T-helper 17 cell (primary cell): ENCODE data around the gene MAP3K3. TPM values are rescaled to one million over a fixed set of nuclear protein-coding genes. Genes with fewer than 3 reads are reported as not detected.

Source experiments
- ATAC-seq: fragments of 150-1000 bp; cut with Tn5 transposase; 2 replicates; pipeline ENCODE4 v1.10.0; 2021; ENCODE audit warnings: mild to moderate bottlenecking, moderate library complexity
- DNase-seq, 3 donors: peaks; one replicate each; pipeline versions ENCODE4 v3.0.0 to v3.0.0-alpha.2; 2020 to 2021
- H3K9me3 ChIP-seq: one replicate; pipeline ENCODE4 v1.7.0; 2013; ENCODE audit warnings: low read length, mild to moderate bottlenecking; ENCODE audit not compliant: control insufficient read depth, poor library complexity, severe bottlenecking
- H3K27ac Mint-ChIP-seq: one replicate; pipeline ENCODE4 v1.8.0; 2022; ENCODE audit warnings: mild to moderate bottlenecking, moderate library complexity, mixed read lengths
- H3K27me3 Mint-ChIP-seq: one replicate; pipeline ENCODE4 v1.8.0; 2022; ENCODE audit warnings: mixed read lengths
- H3K36me3 Mint-ChIP-seq: one replicate; pipeline ENCODE4 v1.8.0; 2022; ENCODE audit warnings: low read depth, mixed read lengths
- H3K4me1 Mint-ChIP-seq: one replicate; pipeline ENCODE4 v1.8.0; 2022; ENCODE audit warnings: mild to moderate bottlenecking, mixed read lengths
- H3K4me3 Mint-ChIP-seq: one replicate; pipeline ENCODE4 v1.8.0; 2022; ENCODE audit warnings: mild to moderate bottlenecking, moderate library complexity, mixed read lengths
- total RNA-seq, 4 donors: library from RNA in 2 of 4; stranded (reverse) in 2 of 4; gene quantifications; one replicate each; pipeline ENCODE4 v1.2.3 and lab custom pipeline; 2022 to 2026

The MAP3K3 gene
- total RNA-seq, 2 donors from 2014 or later: 74.1 to 85.0 TPM

DNA sequence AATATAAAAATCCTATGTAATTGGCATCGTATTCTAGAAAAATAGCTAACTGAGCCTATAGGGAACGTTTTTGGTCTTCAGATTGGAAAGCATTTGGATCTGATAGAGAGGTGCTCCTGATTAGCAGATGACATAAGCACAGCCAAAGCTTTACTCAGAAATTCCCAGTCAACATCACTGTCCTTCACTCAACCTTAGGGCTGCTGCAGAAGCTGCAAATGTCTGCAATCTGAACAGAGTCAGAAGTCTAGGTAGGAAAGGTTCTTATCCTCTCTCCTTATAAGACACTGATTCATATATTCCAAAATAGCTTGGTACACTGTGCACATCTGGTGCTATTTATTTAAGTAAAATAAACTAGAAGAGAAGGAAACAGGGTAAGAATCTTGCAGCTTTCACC is 100.2 kb downstream of the MAP3K3 start:
- Mint-ChIP-seq H3K27me3 (no peaks in the 10 kb centered on the region), H3K36me3 (no peaks in the 10 kb centered on the region)

DNA sequence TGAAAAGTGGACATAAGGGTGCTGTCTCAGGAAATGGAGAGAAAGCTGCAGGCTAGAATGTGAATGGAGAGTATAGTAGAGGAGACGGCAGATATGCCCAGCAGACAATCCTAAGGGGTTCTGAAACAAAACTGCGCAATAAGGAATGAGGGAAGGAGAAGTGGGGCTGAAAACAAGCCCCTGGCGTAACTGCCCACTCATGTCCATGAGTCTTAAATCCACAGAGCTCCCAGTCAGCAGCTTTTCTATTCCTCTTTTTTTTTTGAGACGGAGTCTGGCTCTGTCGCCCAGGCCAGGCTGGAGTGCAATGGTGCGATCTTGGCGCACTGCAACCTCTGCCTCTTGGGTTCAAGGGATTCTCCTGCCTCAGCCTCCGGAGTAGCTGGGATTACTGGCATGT is 113.5 kb downstream of the MAP3K3 start:
- Mint-ChIP-seq H3K27ac (peak overlapping the region; percentile 80), H3K27me3 (no peaks in the 10 kb centered on the region)

More for the DNA sequence above, 100.2 kb downstream of the MAP3K3 start:
- DNase-seq (no peak), ATAC-seq (no peak)
- Mint-ChIP-seq H3K27ac (no peak overlapping the region), H3K4me1 (peaks cover 5% of the 10 kb centered on the region), H3K4me3 (no peak overlapping the region)
- H3K9me3 ChIP-seq: no peaks in the 10 kb centered on the region

GRCh38 chr17:63740464-63741142 is 118.4 kb downstream of the MAP3K3 start:
- ATAC-seq: no peak
- H3K9me3 ChIP-seq: no peaks in the 10 kb centered on the region
- Mint-ChIP-seq H3K4me1 (peaks cover 20% of the 10 kb centered on the region), H3K27ac (peak overlapping the region; percentile 95), H3K4me3 (peak overlapping the region; percentile 93), H3K27me3 (no peaks in the 10 kb centered on the region), H3K36me3 (no peaks in the 10 kb centered on the region)
- no peak for DNase-seq

More for the DNA sequence above, 113.5 kb downstream of the MAP3K3 start:
- H3K36me3 Mint-ChIP-seq: no peaks in the 10 kb centered on the region
- DNase-seq: no peak
- no peak overlapping the region for H3K4me3 Mint-ChIP-seq
- peaks cover 11% of the 10 kb centered on the region for H3K4me1 Mint-ChIP-seq
- H3K9me3 ChIP-seq: no peaks in the 10 kb centered on the region
- no peak for ATAC-seq

GRCh38 chr17:63741143-63741407 is 118.9 kb downstream of the MAP3K3 start:
- ATAC-seq: no peak
- H3K4me1 Mint-ChIP-seq: peaks cover 20% of the 10 kb centered on the region
- H3K36me3 Mint-ChIP-seq: no peaks in the 10 kb centered on the region
- peak overlapping the region; percentile 95 for H3K27ac Mint-ChIP-seq
- no peak for DNase-seq
- H3K4me3 Mint-ChIP-seq: peak overlapping the region; percentile 93
- no peaks in the 10 kb centered on the region for H3K27me3 Mint-ChIP-seq
- H3K9me3 ChIP-seq: no peaks in the 10 kb centered on the region

GRCh38 chr17:63741408-63742173 is 119.4 kb downstream of the MAP3K3 start, which contains the start of gene STRADA:
Gene STRADA (minus strand): TSS chr17:63741799. CDS start chr17:63728369, 13,430 bp downstream.
- Mint-ChIP-seq H3K27me3 (no peaks in the 10 kb centered on the region), H3K36me3 (no peaks in the 10 kb centered on the region), H3K4me1 (peaks cover 20% of the 10 kb centered on the region), H3K4me3 (peak within 1 kb of the TSS; percentile 93), H3K27ac (peak within 1 kb of the TSS; percentile 95)
- peak; percentile 97 to 99 (median 99) for DNase-seq
- peak; percentile 89 for ATAC-seq
- H3K9me3 ChIP-seq: no peaks in the 10 kb centered on the region

Other genes with a start within 250 kb of the MAP3K3 start
- gene CYB561, start 176.1 kb upstream of the MAP3K3 start, total RNA-seq: 10 to 100 TPM; 50.8 to 69.9 TPM
- gene ACE, start 145.4 kb upstream of the MAP3K3 start, total RNA-seq: 10 to 100 TPM; 11.6 to 21.5 TPM
- not detected for gene KCNH6, start 99.1 kb upstream of the MAP3K3 start, total RNA-seq
- 10 to 100 TPM; 36.4 to 39.0 TPM for gene DCAF7, start 71.9 kb upstream of the MAP3K3 start, total RNA-seq
- gene TACO1, start 21.5 kb upstream of the MAP3K3 start, total RNA-seq: 10 to 100 TPM; 11.0 to 11.8 TPM
- 100 to 1,000 TPM; 451 to 473 TPM for gene LIMD2, start 77.7 kb downstream of the MAP3K3 start, total RNA-seq
- 10 to 100 TPM; 44.5 to 50.2 TPM for gene STRADA, start 119.4 kb downstream of the MAP3K3 start, total RNA-seq
- gene CCDC47, start 151.2 kb downstream of the MAP3K3 start, total RNA-seq: 10 to 100 TPM; 32.6 to 33.5 TPM
- 10 to 100 TPM; 81.6 to 93.6 TPM for gene DDX42, start 151.8 kb downstream of the MAP3K3 start, total RNA-seq
- 10 to 100 TPM; 83.5 to 92.2 TPM for gene PSMC5, start 205.0 kb downstream of the MAP3K3 start, total RNA-seq
- gene FTSJ3, start 205.2 kb downstream of the MAP3K3 start, total RNA-seq: 10 to 100 TPM; 44.2 to 54.3 TPM
- 100 to 1,000 TPM in 1 of 2 donors, 10 to 100 TPM in 1; 95.3 to 106 TPM for gene SMARCD2, start 220.3 kb downstream of the MAP3K3 start, total RNA-seq